Activated CD4-positive, alpha-beta memory T cell treated with anti-CD3 and anti-CD28 coated beads for 36 hours (primary cell): ENCODE measurements around the gene SLC22A6. TPM values are rescaled to one million over a fixed set of nuclear protein-coding genes. Genes with fewer than 3 reads are reported as not detected.

Experiments used
- CTCF ChIA-PET: fragments of 350-600 bp; sonication (Branson Sonifier 250); formaldehyde crosslinking; loops from one replicate; lab custom pipeline; 2021; ENCODE audit warnings: antibody characterized with exemption, inconsistent platforms; lab: Charles Lee
- POLR2A ChIA-PET: fragments of 350-600 bp; sonication (Branson Sonifier 250); formaldehyde crosslinking; loops from one replicate; lab custom pipeline; 2021; ENCODE audit warnings: antibody characterized with exemption; lab: Charles Lee
- DNase-seq: peaks from one replicate; pipeline ENCODE4 v3.0.0-alpha.2; 2020
- H3K27ac Mint-ChIP-seq: one replicate; pipeline ENCODE4 v1.8.0; 2021; ENCODE audit warnings: mixed read lengths
- H3K27me3 Mint-ChIP-seq: one replicate; pipeline ENCODE4 v1.8.0; 2021; ENCODE audit warnings: mixed read lengths
- H3K36me3 Mint-ChIP-seq: one replicate; pipeline ENCODE4 v1.8.0; 2021; ENCODE audit warnings: mixed read lengths
- H3K4me1 Mint-ChIP-seq: one replicate; pipeline ENCODE4 v1.8.0; 2021; ENCODE audit warnings: low read depth, mixed read lengths
- H3K4me3 Mint-ChIP-seq: one replicate; pipeline ENCODE4 v1.8.0; 2021; ENCODE audit warnings: mild to moderate bottlenecking, mixed read lengths
- H3K9me3 Mint-ChIP-seq: one replicate; pipeline ENCODE4 v1.8.0; 2021; ENCODE audit warnings: mixed read lengths
- intact Hi-C: fragments of 100-400 bp; cut with micrococcal nuclease; formaldehyde crosslinking; loops from one replicate; pipeline ENCODE4 v1.15.1; 2023
- total RNA-seq, 2 experiments: library from RNA; stranded (reverse); gene quantifications; one replicate each; pipeline ENCODE4 v1.2.3, GENCODE V29; 2021

SLC22A6 gene
- total RNA-seq, 2 experiments from 2014 or later, result not detected

DNA sequence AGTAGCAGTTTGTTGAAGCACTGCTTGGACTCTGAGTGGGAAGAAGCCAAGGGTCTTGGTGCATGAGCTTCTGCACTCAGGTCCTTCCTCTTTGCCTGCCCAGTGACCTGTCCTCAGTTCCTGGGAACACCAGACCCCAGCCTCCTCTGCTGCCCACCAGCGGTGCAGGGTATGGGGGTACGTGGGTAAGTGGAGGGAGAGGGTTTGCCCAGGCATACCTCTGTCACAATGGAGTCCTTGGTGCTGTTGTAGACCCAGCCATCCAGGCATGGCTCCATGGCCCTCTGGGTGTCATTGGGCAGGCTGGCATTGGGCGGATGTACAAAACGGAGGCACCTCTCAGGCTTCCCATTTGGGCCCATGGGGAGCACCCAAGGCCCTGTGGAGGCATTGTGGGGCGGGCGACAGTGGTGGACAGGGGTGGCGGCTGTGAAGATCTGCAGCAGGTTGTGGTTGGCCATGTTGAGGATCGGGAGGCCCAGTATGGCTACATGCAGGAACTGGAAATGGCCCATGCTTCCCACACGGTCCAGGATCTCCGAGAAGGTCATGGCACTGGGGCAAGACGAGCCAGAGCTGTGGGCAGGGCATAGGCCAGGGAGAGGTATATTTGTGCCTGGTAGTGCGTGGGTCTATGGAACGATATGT is 29.8 kb upstream of the SLC22A6 start:
- Mint-ChIP-seq H3K36me3 (no peaks in the 10 kb centered on the region), H3K27ac (no peak overlapping the region), H3K4me1 (no peaks in the 10 kb centered on the region), H3K27me3 (peaks cover 12% of the 10 kb centered on the region), H3K4me3 (no peak overlapping the region), H3K9me3 (no peaks in the 10 kb centered on the region)
- DNase-seq, result no peak
- ChIA-PET POLR2A (no interaction called here), CTCF (interaction anchor here (0.6 to 1.7 kb wide), 4 partner anchors 9 to 109 kb away, joined by 3 to 7 read pairs (median 4); no protein-coding TSS in a partner anchor)
- intact Hi-C loops, result no loop called here

- ChIA-PET CTCF (interaction anchor here (0.8 to 1.6 kb wide), 2 partner anchors 26 to 107 kb away, joined by 3 to 6 read pairs; no protein-coding TSS in a partner anchor), POLR2A (interaction anchor here (0.5 kb wide), 1 partner anchor 68 kb away, joined by 4 read pairs; no protein-coding TSS in a partner anchor)
- H3K36me3 Mint-ChIP-seq, result no peaks in the 10 kb centered on the region
- H3K4me1 Mint-ChIP-seq, result no peaks in the 10 kb centered on the region
- no peak for DNase-seq
- peaks cover 5% of the 10 kb centered on the region for H3K27me3 Mint-ChIP-seq
- no peaks in the 10 kb centered on the region for H3K9me3 Mint-ChIP-seq
- no peak overlapping the region for H3K4me3 Mint-ChIP-seq
- intact Hi-C loops, result no loop called here
- H3K27ac Mint-ChIP-seq, result no peak overlapping the region
These were observed 28.1 kb upstream of the SLC22A6 start for GRCh38 chr11:63012839-63013238.

DNA sequence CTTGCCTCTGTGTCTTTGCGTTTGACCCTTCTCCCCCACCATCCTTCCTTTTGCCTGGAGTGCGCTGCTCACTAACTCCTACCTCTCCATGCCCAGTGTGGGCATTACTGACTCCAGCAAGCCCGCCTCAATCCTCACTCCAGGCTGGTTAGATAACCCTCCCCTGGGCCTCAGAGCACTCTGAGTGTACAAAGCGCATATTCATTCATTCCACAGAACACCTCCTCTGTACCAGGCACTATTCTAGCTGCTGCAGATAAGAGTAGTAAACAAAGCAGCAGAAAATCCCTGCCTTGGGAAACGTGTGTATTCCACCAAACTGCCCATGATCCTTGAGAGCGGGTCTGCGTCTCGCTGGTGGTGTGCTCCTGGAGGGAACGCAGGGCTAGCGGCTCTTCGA is 27.7 kb upstream of the SLC22A6 start:
- POLR2A ChIA-PET, result no interaction called here
- H3K36me3 Mint-ChIP-seq, result no peaks in the 10 kb centered on the region
- H3K9me3 Mint-ChIP-seq, result no peaks in the 10 kb centered on the region
- intact Hi-C loops, result no loop called here
- peaks cover 4% of the 10 kb centered on the region for H3K27me3 Mint-ChIP-seq
- no peak overlapping the region for H3K27ac Mint-ChIP-seq
- CTCF ChIA-PET, result interaction anchor here (0.8 to 1.6 kb wide), 3 partner anchors 8 to 106 kb away, joined by 3 to 6 read pairs (median 3); no protein-coding TSS in a partner anchor
- no peaks in the 10 kb centered on the region for H3K4me1 Mint-ChIP-seq
- H3K4me3 Mint-ChIP-seq, result no peak overlapping the region
- DNase-seq, result no peak

DNA sequence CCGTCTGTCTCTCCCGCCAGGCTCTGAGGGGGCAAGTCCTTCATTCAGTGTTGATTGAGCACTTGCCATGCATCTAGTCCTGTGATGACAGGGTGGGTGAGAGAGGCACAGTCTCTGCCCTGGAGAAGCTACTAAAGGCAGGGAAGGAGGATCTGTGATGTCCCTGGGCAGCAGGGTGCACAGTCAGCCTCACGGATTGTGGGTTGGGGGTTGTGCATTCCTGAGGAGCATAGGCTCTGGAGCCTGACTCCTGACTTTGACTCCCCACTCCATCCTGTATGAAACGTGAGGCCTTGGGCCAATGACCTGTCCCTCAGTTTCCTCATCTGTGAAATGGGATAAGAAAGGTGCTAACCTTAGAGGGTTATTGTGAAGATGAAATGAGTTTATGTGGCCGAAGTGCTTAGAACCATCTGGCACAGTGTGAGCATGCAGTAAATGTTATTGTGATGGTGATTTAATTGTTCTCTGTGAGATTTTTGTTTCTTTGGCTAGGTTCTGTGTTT is 26.2 kb upstream of the SLC22A6 start:
- intact Hi-C loops, result no loop called here
- Mint-ChIP-seq H3K27me3 (peaks cover 4% of the 10 kb centered on the region), H3K9me3 (no peaks in the 10 kb centered on the region), H3K4me3 (no peak overlapping the region), H3K27ac (no peak overlapping the region), H3K36me3 (no peaks in the 10 kb centered on the region), H3K4me1 (no peaks in the 10 kb centered on the region)
- no peak for DNase-seq
- CTCF ChIA-PET, result interaction anchor here (1.9 kb wide), 1 partner anchor 9 kb away, joined by 10 read pairs; no protein-coding TSS in a partner anchor
- POLR2A ChIA-PET, result no interaction called here

DNA sequence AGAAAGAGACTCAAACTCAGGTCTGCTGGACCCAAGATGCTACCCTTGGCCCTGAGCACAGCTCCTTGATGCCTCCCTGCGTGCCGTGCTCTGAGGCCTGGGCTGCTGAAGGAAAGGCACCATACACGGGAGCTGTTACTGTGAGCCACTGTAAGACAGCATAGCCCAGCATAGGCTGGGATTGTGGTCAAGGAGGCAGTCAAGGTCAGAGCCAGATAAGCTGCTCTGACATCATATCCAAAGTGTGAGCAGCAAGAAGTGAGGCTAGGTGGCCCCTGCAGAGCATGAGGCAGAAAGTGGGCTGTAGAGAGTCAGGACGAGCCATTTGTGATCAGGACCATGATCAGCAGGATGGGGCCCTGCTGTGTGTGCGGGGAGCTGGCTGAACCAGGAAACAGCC is 23.2 kb upstream of the SLC22A6 start:
- intact Hi-C loops, result no loop called here
- POLR2A ChIA-PET, result no interaction called here
- Mint-ChIP-seq H3K4me1 (no peaks in the 10 kb centered on the region), H3K4me3 (no peak overlapping the region), H3K9me3 (no peaks in the 10 kb centered on the region), H3K27ac (no peak overlapping the region), H3K27me3 (no peaks in the 10 kb centered on the region), H3K36me3 (no peaks in the 10 kb centered on the region)
- CTCF ChIA-PET, result interaction anchor here (1.7 to 3.3 kb wide), 3 partner anchors 15 to 102 kb away, joined by 6 to 22 read pairs (median 17); no protein-coding TSS in a partner anchor
- DNase-seq, result no peak

DNA sequence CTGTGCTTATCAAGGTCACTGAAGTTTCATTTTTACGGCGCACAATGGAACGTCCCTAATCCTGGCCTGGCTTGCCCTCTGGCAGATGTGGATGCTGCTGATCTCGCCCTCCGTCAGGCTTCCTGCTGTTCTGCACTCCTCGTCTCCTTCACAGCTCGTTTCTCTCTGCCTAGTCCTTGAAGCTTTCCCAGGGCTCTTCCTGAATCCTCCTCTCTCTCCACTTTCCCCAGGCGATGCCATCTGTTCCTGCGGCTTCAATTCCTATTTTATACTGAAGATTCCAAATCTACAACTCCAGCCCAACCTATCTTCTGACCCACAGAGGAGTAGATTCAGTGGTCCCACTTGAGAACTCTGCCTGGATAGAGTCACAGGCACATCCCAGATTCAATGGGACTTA is 16.7 kb upstream of the SLC22A6 start:
- Mint-ChIP-seq H3K4me1 (no peaks in the 10 kb centered on the region), H3K27me3 (peaks cover 5% of the 10 kb centered on the region), H3K36me3 (no peaks in the 10 kb centered on the region), H3K4me3 (no peak overlapping the region), H3K27ac (no peak overlapping the region), H3K9me3 (no peaks in the 10 kb centered on the region)
- DNase-seq, result no peak
- intact Hi-C loops, result no loop called here
- CTCF ChIA-PET, result interaction anchor here (0.9 to 1.5 kb wide), 2 partner anchors 26 kb away, joined by 3 to 4 read pairs; no protein-coding TSS in a partner anchor
- POLR2A ChIA-PET, result no interaction called here

- Mint-ChIP-seq H3K27me3 (peaks cover 7% of the 10 kb centered on the region), H3K4me1 (no peaks in the 10 kb centered on the region), H3K9me3 (no peaks in the 10 kb centered on the region), H3K4me3 (no peak overlapping the region), H3K27ac (no peak overlapping the region), H3K36me3 (no peaks in the 10 kb centered on the region)
- CTCF ChIA-PET, result interaction anchor here (1.1 to 1.6 kb wide), 3 partner anchors 22 to 93 kb away, joined by 3 to 6 read pairs (median 3); no protein-coding TSS in a partner anchor
- intact Hi-C loops, result no loop called here
- DNase-seq, result no peak
- POLR2A ChIA-PET, result no interaction called here
These were observed 14.9 kb upstream of the SLC22A6 start for GRCh38 chr11:62999649-63000048.

- H3K9me3 Mint-ChIP-seq, result no peaks in the 10 kb centered on the region
- no peak for DNase-seq
- no peak overlapping the region for H3K27ac Mint-ChIP-seq
- CTCF ChIA-PET, result interaction anchor here (0.9 to 1.6 kb wide), 2 partner anchors 21 to 93 kb away, joined by 4 to 6 read pairs; no protein-coding TSS in a partner anchor
- H3K36me3 Mint-ChIP-seq, result no peaks in the 10 kb centered on the region
- H3K4me3 Mint-ChIP-seq, result no peak overlapping the region
- intact Hi-C loops, result no loop called here
- H3K4me1 Mint-ChIP-seq, result no peaks in the 10 kb centered on the region
- peaks cover 7% of the 10 kb centered on the region for H3K27me3 Mint-ChIP-seq
- POLR2A ChIA-PET, result no interaction called here
These were observed 14.4 kb upstream of the SLC22A6 start for GRCh38 chr11:62999156-62999555.

DNA sequence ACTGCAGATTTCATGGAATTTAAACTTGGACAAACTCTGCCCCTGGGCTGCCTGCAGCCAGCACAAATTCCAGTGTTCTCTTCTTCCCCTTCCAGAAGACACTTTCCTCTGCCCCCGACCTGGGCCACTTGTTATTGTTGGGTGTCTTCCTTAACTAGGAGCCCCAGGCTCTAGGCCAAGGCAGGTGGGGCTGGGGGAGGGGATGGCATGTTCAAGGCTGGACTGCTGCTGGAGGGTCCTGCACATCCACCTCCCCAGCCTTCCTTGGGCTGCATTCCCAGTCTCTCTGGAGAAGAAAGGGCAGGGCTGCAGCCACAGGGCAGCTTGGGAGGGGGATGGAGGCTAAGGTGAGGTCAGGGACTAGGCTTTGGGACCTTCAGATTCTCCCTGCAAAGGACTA is 11.5 kb upstream of the SLC22A6 start:
- no peaks in the 10 kb centered on the region for H3K4me1 Mint-ChIP-seq
- no peak overlapping the region for H3K27ac Mint-ChIP-seq
- peaks cover 13% of the 10 kb centered on the region for H3K27me3 Mint-ChIP-seq
- no peak overlapping the region for H3K4me3 Mint-ChIP-seq
- H3K36me3 Mint-ChIP-seq, result no peaks in the 10 kb centered on the region
- POLR2A ChIA-PET, result no interaction called here
- intact Hi-C loops, result no loop called here
- DNase-seq, result no peak
- H3K9me3 Mint-ChIP-seq, result no peaks in the 10 kb centered on the region
- CTCF ChIA-PET, result no interaction called here

DNA sequence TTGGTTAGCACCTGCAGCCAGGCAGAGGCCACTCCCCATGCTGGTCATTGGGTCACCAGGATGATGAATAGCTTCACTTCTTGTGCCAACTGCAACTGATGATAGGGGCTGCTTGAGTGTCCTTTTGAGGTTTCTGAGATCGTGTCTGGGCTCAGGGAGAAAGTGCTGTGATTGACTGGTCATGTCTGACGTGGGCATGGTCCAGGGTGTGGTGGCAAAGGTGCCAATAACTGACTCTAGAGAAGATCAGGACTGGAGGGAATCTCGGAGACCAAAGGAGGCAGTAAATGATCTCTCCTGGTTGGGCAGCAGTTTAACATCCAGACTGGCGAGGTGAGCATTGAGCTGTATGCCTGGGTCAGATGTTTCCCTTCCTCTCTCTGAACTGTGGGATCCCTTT is 10.0 kb upstream of the SLC22A6 start:
- no peaks in the 10 kb centered on the region for H3K36me3 Mint-ChIP-seq
- intact Hi-C loops, result no loop called here
- CTCF ChIA-PET, result interaction anchor here (1.6 kb wide), 1 partner anchor 29 kb away, joined by 4 read pairs; no protein-coding TSS in a partner anchor

DNA sequence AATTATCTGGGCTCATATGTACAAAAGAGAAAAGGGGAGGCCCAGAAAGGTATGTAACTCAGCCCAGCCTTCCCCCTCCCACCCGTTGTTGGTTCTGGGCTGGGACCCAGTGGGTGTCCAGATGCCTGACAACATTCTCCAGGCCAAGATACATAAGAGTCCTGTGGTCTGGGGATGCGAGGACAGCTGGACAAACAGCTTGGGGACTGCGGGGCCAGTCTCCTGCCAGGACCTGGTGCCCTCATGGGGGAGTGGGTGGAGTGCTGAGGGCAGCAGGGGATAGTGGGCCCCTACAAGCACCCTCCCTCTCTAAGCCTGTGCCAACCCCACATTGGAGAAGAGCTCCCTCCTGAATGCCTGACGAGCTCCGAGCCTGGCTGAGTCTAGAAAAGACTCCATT is 3.5 kb upstream of the SLC22A6 start:
- no peaks in the 10 kb centered on the region for H3K4me1 Mint-ChIP-seq

More for the DNA sequence above, 10.0 kb upstream of the SLC22A6 start:
- DNase-seq, result no peak
- Mint-ChIP-seq H3K9me3 (no peaks in the 10 kb centered on the region), H3K27me3 (peaks cover 13% of the 10 kb centered on the region), H3K4me3 (no peak overlapping the region), H3K27ac (no peak overlapping the region), H3K4me1 (no peaks in the 10 kb centered on the region)
- POLR2A ChIA-PET, result no interaction called here

GRCh38 chr11:62985041-62985750 is 429 bp upstream of the SLC22A6 start:
- H3K4me1 Mint-ChIP-seq, result no peaks in the 10 kb centered on the region
- POLR2A ChIA-PET, result no interaction called here
- no peaks in the 10 kb centered on the region for H3K36me3 Mint-ChIP-seq
- CTCF ChIA-PET, result interaction anchor here (0.8 kb wide), 1 partner anchor 79 kb away, joined by 5 read pairs; no protein-coding TSS in a partner anchor
- H3K27ac Mint-ChIP-seq, result no peak overlapping the region
- no peak for DNase-seq
- intact Hi-C loops, result no loop called here
- no peaks in the 10 kb centered on the region for H3K9me3 Mint-ChIP-seq
- H3K4me3 Mint-ChIP-seq, result no peak overlapping the region
- peaks cover 5% of the 10 kb centered on the region for H3K27me3 Mint-ChIP-seq

More for the DNA sequence above, 3.5 kb upstream of the SLC22A6 start:
- no peak overlapping the region for H3K4me3 Mint-ChIP-seq
- H3K27ac Mint-ChIP-seq, result no peak overlapping the region
- no peaks in the 10 kb centered on the region for H3K36me3 Mint-ChIP-seq
- H3K27me3 Mint-ChIP-seq, result peaks cover 9% of the 10 kb centered on the region
- ChIA-PET CTCF (interaction anchor here (0.9 to 1.2 kb wide), 3 partner anchors 12 to 82 kb away, joined by 3 to 6 read pairs (median 3); no protein-coding TSS in a partner anchor), POLR2A (no interaction called here)
- intact Hi-C loops, result no loop called here
- no peaks in the 10 kb centered on the region for H3K9me3 Mint-ChIP-seq
- DNase-seq, result no peak
